ENCODE measurements around the gene COL9A3. TPM values are rescaled to one million over a fixed set of nuclear protein-coding genes. Genes with fewer than 3 reads are reported as not detected.

COL9A3 gene
- total and polyA plus RNA-seq, 2 of the 8 experiments (the other 6 are each of a cell fraction or from before 2014, with no cell fraction given): 21.7 to 80.1 TPM

DNA sequence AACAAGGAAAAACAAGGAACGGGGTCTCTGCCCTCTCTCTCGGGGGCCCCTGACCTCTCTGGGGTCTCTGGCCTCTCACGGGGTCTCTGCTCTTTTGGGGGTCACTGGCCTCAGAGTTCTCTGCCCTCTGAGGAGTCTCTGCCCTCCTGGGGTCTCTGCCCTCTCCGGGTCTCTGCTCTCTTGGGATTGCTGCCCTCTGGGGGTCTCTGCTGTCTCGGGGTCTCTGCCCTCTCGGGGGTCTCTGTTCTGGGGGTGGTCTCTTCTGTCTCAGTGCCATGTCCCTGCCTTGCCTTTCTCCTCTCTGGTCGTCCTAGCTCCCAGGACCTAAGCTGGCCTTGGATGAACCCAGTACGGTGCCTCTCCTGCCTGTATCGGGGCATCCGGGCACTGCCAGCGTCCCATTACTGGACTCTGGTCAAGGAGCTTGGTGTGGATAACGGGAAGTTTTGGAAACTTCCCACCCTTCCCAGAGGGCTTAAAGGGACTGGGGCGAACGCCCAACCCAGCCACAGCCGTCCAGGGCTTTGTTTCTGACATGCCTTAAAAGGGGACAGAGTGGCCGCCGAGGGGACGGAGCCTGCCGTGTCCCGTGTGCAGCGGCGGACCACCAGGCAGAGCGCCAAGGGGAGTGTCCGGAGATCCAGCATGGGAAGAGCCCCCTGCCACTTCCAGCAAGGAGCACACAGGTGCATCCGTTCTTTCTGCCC, 45.3 kb upstream of the COL9A3 start (continued):
- no peak for TF ChIP-seq RBBP5 (IDR thresholded peaks at IDR 0.05; ENCODE audit: borderline replicate concordance, low read depth, low read length)
- TF ChIP-seq CEBPB (IDR thresholded peaks at IDR 0.05; ENCODE audit: low read depth, low read length): no peak
- no peak for TF ChIP-seq SRF (IDR thresholded peaks at IDR 0.05; ENCODE audit: low read depth, low read length)
- no peak for TF ChIP-seq RNF2 (IDR thresholded peaks at IDR 0.05; ENCODE audit: borderline replicate concordance, low read depth, low read length, missing control alignments, poor library complexity, severe bottlenecking)
- TF ChIP-seq PHF8 (conservative IDR thresholded peaks at IDR 0.05; ENCODE audit: low read depth, low read length): no peak
- TF ChIP-seq CHD2 (IDR thresholded peaks at IDR 0.05; ENCODE audit: low read length): no peak
- TF ChIP-seq CBX5 (IDR thresholded peaks at IDR 0.05; ENCODE audit: low read depth, low read length): no peak

All from H1 (cell line).